HG02759 (cell line): ENCODE data around the gene PGAM2.

ENCODE experiments used
- ATAC-seq: cut with Tn5 transposase; IDR thresholded peaks from one replicate; pipeline ENCODE4 v1.9.1; 2021; ENCODE audit warnings: mild to moderate bottlenecking, moderate library complexity; ENCODE audit not compliant: unreplicated experiment

PGAM2 gene

DNA sequence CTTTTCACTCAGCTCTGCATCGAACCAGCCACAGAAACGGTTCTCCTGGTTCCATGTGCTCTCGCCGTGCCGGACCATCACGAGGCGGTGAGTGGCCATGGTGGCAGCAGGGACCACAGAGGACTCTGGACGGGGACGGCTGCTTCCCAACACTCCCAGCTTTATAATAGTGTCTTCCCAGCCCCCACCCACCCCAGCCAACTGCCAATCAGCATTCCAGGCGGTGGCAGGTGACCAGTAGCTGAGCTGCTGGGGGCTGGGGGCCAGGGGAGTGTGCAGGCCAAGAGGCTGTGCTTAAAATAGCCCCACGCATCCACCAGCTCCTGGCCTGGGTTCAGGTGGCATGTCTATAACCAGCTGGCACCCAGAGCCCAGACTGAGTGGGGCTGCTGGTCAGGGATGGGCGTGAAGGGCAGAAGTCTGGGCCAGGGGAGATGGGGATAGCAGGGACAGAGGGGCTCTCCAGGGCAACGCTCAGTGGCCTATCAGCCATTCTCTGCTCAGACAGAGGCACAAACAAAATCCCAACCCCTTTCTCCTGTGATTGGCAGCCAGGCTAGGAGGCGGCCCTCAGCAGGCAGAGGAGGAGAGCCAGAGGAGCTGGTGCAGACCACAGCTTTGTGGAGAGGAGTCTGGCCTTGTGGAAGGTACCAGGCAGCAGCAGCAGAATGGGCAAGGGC lies at the start of gene PGAM2:
PGAM2 (minus strand) TSS at position 137 of the 680 bp plus-strand sequence; CDS start at position 99, 38 bp downstream.
- ATAC-seq = no peak

DNA sequence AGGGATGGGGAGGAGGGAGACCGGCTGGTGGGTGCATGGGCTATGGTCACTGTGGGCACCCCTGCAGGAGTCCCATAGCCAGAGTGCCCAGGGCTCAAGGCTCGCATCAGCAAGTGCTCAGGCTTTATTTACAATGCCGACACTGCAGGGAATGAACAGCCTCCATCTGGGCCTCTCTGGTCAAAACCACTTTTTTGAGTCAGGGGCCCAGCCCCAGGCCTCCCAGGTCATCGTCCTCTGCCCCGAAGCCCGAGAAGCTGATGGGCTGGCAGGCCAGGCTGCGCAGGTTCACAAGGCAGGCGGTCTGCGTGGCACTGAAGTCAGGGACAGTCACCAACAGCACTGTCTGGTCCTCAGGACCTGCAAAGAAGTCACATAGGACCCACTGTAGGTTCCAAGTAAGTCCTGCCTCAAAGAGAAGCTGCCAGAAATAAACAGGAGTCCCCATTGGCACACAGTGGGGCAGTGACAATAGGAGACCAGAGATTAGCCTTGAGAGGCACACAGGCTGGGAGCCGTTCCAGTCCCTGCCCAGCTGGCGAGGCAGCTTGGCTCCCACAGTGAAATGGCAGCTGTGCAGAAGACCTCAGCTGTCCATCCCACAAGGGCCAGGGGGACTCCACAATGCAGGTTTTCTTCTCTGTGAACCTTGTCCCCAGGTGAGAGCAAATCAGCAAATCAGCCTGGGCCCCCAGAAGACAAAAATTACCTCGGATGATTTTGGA lies 49.4 kb upstream of the PGAM2 start:
- no peak for ATAC-seq

DNA sequence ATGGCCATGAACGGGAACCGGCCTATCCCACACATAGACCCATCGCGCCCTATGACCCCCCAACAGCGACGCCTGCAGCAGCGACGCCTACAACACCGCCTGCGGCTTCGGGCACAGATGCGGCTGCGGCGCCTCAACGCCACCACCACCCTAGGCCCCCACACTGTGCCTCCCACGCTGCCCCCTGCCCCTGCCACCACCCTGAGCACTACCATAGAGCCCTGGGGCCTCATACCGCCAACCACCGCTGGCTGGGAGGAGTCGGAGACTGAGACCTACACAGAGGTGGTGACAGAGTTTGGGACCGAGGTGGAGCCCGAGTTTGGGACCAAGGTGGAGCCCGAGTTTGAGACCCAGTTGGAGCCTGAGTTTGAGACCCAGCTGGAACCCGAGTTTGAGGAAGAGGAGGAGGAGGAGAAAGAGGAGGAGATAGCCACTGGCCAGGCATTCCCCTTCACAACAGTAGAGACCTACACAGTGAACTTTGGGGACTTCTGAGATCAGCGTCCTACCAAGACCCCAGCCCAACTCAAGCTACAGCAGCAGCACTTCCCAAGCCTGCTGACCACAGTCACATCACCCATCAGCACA lies 48.5 kb upstream of the PGAM2 start:
- no peak for ATAC-seq

DNA sequence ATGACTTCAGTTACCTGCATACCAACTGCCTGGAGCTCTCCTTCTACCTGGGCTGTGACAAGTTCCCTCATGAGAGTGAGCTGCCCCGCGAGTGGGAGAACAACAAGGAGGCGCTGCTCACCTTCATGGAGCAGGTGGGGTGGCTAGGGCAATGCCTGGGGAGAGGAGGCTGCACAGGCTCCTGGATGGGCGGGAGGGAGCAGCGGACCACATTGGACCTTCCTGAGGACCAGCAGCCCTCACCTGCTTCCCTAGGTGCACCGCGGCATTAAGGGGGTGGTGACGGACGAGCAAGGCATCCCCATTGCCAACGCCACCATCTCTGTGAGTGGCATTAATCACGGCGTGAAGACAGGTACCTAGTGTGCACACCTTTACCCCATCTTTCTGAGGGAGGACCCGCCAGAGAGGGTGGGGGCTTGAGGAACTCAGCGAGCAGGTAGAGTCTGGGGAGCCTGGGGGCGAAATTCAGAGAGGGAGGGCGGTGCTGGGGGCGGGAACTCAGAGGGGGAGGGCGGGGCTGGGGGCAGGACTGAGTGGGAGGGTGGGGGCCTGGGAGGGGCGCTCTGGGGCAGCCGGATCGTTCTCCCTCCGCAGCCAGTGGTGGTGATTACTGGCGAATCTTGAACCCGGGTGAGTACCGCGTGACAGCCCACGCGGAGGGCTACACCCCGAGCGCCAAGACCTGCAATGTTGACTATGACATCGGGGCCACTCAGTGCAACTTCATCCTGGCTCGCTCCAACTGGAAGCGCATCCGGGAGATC lies 47.8 kb upstream of the PGAM2 start:
- no peak for ATAC-seq

DNA sequence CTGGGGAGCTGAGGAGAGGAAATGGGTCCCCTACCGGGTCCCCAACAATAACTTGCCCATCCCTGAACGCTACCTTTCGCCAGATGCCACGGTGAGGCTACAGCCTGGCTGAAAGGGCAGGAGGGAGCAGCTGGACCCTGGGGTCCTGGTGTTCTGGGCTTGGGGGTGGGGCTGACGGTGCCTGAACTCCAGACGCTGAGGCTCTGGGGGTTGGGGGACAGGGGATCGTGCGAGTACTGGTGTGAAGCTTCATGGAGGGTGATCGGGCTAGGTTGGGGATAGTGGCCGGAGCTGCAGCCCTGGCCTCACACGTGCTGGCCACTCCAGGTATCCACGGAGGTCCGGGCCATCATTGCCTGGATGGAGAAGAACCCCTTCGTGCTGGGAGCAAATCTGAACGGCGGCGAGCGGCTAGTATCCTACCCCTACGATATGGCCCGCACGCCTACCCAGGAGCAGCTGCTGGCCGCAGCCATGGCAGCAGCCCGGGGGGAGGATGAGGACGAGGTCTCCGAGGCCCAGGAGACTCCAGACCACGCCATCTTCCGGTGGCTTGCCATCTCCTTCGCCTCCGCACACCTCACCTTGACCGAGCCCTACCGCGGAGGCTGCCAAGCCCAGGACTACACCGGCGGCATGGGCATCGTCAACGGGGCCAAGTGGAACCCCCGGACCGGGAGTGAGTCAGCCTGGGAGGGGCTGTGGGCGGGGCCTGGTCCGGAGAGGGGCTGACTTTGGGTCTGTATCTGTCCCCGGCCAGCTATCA lies 47.0 kb upstream of the PGAM2 start:
- no peak for ATAC-seq

DNA sequence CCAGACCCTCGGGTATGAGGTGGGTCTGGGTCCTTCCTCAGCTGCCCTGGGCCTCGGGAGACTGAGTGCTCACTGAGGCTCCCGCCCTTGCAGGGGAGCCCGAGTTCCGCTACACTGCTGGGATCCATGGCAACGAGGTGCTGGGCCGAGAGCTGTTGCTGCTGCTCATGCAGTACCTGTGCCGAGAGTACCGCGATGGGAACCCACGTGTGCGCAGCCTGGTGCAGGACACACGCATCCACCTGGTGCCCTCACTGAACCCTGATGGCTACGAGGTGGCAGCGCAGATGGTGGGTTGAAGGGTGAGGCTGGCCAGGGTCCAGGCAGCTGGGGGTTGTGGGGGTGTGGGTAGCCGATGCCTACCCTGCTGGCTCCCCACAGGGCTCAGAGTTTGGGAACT lies 46.4 kb upstream of the PGAM2 start:
- no peak for ATAC-seq

DNA sequence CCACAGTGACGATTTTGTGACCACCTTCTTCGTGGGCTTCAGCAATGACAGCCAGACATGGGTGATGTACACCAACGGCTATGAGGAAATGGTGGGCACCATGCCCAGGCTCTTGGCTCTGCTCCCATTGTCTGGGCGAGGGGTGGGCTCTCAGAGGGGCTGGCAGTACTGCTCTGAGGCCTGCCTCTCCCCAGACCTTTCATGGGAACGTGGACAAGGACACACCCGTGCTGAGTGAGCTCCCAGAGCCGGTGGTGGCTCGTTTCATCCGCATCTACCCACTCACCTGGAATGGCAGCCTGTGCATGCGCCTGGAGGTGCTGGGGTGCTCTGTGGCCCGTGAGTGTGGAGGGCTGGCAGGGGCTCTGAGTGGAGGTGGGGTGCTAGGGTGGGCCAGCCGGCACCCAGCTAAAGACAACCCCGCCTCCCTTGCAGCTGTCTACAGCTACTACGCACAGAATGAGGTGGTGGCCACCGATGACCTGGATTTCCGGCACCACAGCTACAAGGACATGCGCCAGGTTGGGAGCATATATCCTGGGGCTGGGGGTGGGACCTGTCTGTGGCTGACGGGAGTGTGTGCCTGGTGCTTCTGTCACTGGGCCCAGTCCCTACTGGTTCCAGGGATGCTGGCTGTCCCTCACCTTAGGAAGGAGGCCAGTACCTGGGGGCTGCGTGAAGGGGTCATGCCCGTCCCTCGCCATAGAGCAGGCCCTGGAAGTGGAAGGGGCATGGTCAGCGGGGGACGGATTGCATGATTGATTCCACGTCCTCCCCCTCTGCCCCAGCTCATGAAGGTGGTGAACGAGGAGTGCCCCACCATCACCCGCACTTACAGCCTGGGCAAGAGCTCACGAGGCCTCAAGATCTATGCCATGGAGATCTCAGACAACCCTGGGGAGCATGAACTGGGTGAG lies 45.6 kb upstream of the PGAM2 start:
- ATAC-seq = no peak

DNA sequence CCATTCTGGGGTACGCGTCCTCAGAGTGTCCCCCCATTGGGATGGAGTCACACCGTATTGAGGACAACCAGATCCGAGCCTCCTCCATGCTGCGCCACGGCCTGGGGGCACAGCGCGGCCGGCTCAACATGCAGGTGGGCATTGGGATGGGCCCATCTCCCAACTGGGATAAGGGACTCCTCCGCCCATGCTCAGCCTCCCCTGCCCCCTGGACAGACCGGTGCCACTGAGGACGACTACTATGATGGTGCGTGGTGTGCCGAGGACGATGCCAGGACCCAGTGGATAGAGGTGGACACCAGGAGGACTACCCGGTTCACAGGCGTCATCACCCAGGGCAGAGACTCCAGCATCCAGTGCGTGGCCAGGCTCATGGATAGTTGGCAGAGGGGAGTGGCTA lies 44.6 kb upstream of the PGAM2 start:
- no peak for ATAC-seq

DNA sequence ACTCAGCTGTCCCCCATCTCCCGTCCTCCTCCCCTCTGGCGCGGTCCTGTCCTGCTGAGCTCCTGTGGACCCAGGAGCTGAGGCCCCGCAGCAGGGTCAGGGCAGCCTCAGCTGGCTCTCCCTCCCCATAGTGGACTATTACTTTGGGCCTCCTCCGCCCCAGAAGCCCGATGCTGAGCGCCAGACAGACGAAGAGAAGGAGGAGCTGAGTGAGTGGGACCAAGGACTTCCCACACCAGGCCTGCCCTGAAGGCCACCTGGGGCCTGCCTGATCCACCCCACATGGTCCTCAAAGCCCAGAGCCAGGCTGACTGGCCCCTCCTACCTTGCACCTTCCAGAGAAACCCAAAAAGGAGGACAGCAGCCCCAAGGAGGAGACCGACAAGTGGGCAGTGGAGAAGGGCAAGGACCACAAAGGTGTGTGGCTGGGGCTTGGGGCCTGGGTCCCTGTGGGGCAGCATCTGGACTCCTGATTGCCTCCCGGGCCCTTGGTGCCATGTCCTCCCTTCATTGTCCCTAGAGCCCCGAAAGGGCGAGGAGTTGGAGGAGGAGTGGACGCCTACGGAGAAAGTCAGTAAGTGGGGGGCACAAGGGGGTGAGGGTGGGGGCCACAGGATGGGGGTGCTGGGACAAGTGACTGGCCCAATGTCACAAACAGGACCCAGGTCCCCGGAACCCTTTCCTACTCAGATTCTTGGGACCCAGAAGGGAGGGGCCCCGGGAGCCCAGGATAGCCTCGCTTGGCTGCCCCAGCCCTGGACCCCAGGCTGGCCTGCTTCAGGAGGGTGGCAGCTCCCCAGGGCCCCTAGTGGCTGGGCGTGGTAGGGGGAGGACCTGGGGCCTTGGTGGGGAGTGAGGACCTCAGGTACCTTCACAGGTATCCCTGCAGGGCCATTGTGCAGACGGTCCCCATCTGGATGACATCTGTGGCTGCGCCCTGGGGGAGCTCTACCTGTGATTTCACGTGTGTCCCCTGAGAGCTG lies 43.7 kb upstream of the PGAM2 start:
- ATAC-seq = no peak

DNA sequence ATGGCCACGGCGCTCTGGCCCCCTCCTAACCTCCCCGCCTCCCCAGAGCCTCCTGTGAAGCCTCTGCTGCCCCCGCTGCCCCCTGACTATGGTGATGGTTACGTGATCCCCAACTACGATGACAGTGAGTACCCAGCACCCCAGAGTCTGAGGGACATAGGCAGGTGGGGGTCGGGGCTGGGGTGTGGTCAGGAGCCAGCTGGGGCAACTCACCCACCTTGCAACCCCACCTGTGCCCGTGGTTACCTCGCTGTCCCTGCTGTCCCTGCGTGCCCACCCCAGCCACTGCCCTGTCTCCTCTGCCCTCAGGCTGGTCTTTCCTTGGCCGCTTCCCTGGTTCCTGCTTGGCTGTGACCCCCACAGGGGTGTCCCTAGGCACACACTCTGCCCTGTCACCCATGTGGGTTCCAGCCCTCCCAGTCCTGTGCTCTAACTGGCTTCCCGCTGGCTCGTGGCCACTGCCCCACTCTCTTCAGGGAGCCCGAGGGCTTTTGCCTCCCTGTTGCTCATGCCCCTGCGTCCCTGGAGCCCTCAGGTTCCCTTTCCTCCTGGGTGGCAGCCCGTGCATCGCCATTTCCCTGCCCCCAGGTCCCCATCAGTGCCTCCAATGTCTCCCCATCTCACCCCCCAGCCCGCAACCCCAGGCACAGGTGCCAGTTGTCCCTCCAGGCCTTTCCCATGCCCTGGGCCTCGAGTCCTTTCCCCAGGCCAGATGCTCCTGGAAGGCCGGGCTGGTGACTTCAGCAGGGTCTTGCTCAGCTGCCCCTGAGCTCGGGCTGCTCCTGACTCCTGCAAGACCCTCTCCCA lies 42.8 kb upstream of the PGAM2 start:
- ATAC-seq = no peak

DNA sequence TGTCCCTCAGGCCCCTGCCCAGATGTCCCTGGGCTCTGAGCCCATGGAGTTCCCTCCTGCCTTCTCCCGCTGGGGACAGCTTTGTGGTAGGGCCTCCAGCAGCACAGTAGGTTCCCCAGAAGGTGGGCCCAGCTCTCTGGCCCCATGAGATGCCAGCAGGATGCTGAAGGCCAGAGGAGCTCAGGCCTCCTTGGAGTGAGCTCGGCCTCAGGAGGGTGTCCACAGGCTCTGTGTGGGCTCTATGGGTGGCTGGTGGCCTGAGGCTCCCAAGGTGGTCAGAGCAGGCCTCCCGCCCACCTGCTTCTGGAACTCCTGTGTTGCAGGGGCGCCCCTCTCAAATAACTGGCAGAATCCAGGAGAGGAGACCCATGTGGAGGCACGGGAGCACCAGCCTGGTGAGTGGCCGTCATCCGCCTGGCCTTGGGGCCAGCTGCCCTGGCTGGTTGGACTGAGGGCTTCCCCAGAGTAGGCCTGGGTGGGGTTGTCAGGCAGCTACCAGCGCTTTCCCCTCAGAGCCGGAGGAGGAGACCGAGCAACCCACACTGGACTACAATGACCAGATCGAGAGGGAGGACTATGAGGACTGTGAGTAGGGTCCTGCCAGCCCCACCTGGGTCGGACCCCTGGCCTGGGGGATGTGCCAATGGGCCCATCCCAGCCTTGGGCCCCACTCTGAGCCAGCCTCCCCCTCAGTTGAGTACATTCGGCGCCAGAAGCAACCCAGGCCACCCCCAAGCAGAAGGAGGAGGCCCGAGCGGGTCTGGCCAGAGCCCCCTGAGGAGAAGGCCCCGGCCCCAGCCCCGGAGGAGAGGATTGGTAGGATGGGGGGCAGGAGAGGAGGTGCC lies 42.0 kb upstream of the PGAM2 start:
- ATAC-seq = no peak

DNA sequence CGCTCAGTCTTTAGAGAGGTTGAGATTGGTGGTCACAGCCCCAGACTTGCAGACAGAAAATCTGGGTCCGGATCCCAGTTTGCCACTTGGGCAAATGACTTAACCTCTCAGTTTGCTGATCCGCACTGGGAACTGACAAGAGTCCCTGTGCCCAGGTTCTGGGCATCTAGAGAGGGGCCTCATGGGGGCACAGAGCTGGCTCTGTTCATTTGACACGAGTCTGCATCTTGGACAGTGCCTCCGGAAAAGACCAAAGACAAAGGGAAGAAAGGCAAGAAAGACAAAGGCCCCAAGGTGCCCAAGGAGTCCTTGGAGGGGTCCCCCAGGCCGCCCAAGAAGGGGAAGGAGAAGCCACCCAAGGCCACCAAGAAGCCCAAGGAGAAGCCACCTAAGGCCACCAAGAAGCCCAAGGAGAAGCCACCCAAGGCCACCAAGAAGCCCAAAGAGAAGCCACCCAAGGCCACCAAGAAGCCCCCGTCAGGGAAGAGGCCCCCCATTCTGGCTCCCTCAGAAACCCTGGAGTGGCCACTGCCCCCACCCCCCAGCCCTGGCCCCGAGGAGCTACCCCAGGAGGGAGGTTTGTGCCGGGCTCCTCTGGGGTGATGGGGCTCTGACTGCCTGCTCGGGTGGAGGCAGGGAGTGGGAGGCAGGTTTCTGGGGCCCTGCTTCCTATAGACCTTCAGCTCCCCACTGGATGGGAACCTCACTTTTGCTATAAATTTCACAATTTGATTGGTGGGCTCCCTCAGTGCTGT lies 41.1 kb upstream of the PGAM2 start:
- no peak for ATAC-seq

DNA sequence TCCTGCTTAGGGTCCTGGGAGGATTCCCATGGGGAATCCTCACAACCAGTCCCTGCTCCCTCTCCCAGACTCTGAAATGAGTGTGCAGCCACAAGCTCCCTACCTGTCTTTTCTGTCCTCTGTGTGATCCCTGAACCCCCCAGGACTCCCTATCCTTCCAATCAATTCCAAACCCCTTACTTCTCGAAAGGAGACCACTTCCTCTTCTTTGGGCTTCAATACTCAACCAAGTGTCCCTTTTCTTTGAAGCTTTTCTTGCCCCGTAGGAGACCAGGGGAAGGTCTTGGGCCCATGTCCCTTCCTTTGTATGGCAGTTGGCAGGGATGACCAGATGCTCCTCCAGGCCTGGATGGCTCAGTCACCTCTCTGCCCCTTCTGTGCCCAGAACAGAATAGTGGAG lies 40.5 kb upstream of the PGAM2 start:
- no peak for ATAC-seq

DNA sequence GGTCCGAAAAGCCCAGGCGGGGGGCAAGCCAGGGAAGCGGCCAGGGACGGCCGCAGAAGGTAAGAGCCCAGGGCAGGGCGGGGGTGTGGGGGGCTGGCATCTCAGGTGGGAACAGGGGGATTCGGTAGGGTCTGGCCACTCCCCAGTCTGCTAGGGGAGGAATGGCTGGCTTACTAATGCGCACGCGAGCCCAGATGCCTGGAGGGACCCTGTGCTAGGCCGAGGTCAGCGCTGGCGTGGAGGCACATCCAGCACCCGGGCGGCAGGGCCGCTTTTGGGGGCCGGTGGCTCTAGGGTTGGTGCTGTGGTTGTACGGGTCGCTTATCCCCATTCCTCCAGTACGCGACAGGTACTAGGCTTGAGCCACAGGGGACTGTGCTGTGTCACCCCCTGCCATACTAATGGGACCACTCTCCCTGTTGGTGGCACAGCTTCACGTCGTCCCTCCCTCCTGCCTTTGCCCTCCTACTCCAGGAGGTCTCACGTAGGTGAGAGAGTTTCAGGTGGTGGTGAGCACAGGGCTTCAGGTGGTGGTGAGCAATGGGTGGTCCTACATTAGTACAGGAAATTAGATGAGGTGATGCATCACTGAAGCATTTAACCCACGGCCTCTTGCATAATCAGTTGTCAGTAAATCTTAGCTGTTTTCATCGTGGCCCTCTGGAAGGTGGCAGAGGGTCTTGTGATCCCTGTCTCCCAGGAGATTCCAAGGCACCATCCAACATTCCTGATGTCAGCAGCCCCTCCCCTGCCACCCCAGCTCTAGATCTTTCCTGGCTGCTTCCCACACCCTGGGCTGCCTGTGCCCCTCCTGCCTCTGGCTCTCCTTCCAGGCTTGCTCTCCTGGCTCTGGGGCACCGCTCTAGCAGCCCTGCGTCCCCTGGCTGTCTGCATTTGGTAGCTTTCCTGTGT lies 39.7 kb upstream of the PGAM2 start:
- ATAC-seq = no peak
